ENCODE results near the gene MSMO1.
A peak's percentile ranks its signal among the peaks of the same experiment; 100 is the strongest.
"Not testable (repeated sequence)": the region's sequence is repeated elsewhere in the genome, so short reads cannot be mapped to it uniquely, and the experiment has no call there.

MSMO1 gene

GRCh38 chr4:165331359-165331758 lies 3.9 kb downstream of the MSMO1 start:
- H3K4me1 ChIP-seq (ENCODE audit: insufficient read depth, low read length): peaks cover 11% of the 10 kb centered on the region; the same call in 1 of the 2 replicates
- no peaks in the 10 kb centered on the region for H3K9me3 ChIP-seq (ENCODE audit: control insufficient read depth, insufficient read depth, low read length)
- 0 out of 2 replicates have a peak, but pooled peaks cover 5% of the 10 kb centered on the region for H3K36me3 ChIP-seq (ENCODE audit: insufficient read depth, low read length)
- H3K9ac ChIP-seq (ENCODE audit: low read depth, low read length): peak overlapping the region; percentile 22; the same call in 1 of the 2 replicates

- Histone ChIP-seq H3K9ac (ENCODE audit: low read depth, low read length) (peak overlapping the region; percentile 22; the same call in 1 of the 2 replicates), H3K4me1 (ENCODE audit: insufficient read depth, low read length) (peaks cover 11% of the 10 kb centered on the region; the same call in 1 of the 2 replicates), H3K36me3 (ENCODE audit: insufficient read depth, low read length) (0 out of 2 replicates have a peak, but pooled peaks cover 5% of the 10 kb centered on the region), H3K9me3 (ENCODE audit: control insufficient read depth, insufficient read depth, low read length) (no peaks in the 10 kb centered on the region)
Observed at GRCh38 chr4:165331823-165332222, 4.4 kb downstream of the MSMO1 start.

- H3K36me3 ChIP-seq (ENCODE audit: insufficient read depth, low read length): peaks cover 7% of the 10 kb centered on the region; the same call in 1 of the 2 replicates
Observed at GRCh38 chr4:165332502-165332901, 5.0 kb downstream of the MSMO1 start.

GRCh38 chr4:165335163-165335703 lies 7.8 kb downstream of the MSMO1 start:
- Histone ChIP-seq H3K4me1 (ENCODE audit: insufficient read depth, low read length) (peaks cover 7% of the 10 kb centered on the region; the same call in 1 of the 2 replicates), H3K9me3 (ENCODE audit: control insufficient read depth, insufficient read depth, low read length) (no peaks in the 10 kb centered on the region), H3K9ac (ENCODE audit: low read depth, low read length) (no peak overlapping the region), H3K36me3 (ENCODE audit: insufficient read depth, low read length) (peaks cover 15% of the 10 kb centered on the region)

More at GRCh38 chr4:165332502-165332901, 5.0 kb downstream of the MSMO1 start:
- no peaks in the 10 kb centered on the region for H3K9me3 ChIP-seq (ENCODE audit: control insufficient read depth, insufficient read depth, low read length)
- no peak overlapping the region; the same call in 1 of the 2 replicates for H3K9ac ChIP-seq (ENCODE audit: low read depth, low read length)
- H3K4me1 ChIP-seq (ENCODE audit: insufficient read depth, low read length): peaks cover 11% of the 10 kb centered on the region; the same call in 1 of the 2 replicates

GRCh38 chr4:165336743-165337142 lies 9.3 kb downstream of the MSMO1 start:
- Histone ChIP-seq H3K9me3 (ENCODE audit: control insufficient read depth, insufficient read depth, low read length) (no peaks in the 10 kb centered on the region), H3K4me1 (ENCODE audit: insufficient read depth, low read length) (no peaks in the 10 kb centered on the region), H3K36me3 (ENCODE audit: insufficient read depth, low read length) (peaks cover 15% of the 10 kb centered on the region), H3K9ac (ENCODE audit: low read depth, low read length) (no peak overlapping the region)

- H3K9ac ChIP-seq (ENCODE audit: low read depth, low read length); H3K4me1 ChIP-seq (ENCODE audit: insufficient read depth, low read length); H3K36me3 ChIP-seq (ENCODE audit: insufficient read depth, low read length); H3K9me3 ChIP-seq (ENCODE audit: control insufficient read depth, insufficient read depth, low read length): not testable (repeated sequence)
Observed at GRCh38 chr4:165342340-165342739, 14.9 kb downstream of the MSMO1 start.

GRCh38 chr4:165343353-165344191 lies 16.1 kb downstream of the MSMO1 start:
- no peaks in the 10 kb centered on the region for H3K4me1 ChIP-seq (ENCODE audit: insufficient read depth, low read length)
- H3K9me3 ChIP-seq (ENCODE audit: control insufficient read depth, insufficient read depth, low read length): no peaks in the 10 kb centered on the region
- peaks cover 8% of the 10 kb centered on the region; the same call in 1 of the 2 replicates for H3K36me3 ChIP-seq (ENCODE audit: insufficient read depth, low read length)
- no peak overlapping the region for H3K9ac ChIP-seq (ENCODE audit: low read depth, low read length)

- H3K4me1 ChIP-seq (ENCODE audit: insufficient read depth, low read length): no peaks in the 10 kb centered on the region
- no peaks in the 10 kb centered on the region for H3K36me3 ChIP-seq (ENCODE audit: insufficient read depth, low read length)
- no peaks in the 10 kb centered on the region for H3K9me3 ChIP-seq (ENCODE audit: control insufficient read depth, insufficient read depth, low read length)
- H3K9ac ChIP-seq (ENCODE audit: low read depth, low read length): no peak overlapping the region
Observed at GRCh38 chr4:165345666-165346417, 18.4 kb downstream of the MSMO1 start.

- no peaks in the 10 kb centered on the region for H3K4me1 ChIP-seq (ENCODE audit: insufficient read depth, low read length)
- H3K36me3 ChIP-seq (ENCODE audit: insufficient read depth, low read length): no peaks in the 10 kb centered on the region
- H3K9ac ChIP-seq (ENCODE audit: low read depth, low read length): no peak overlapping the region
- no peaks in the 10 kb centered on the region for H3K9me3 ChIP-seq (ENCODE audit: control insufficient read depth, insufficient read depth, low read length)
Observed at GRCh38 chr4:165347647-165348569, 20.4 kb downstream of the MSMO1 start.

GRCh38 chr4:165351359-165352130 lies 24.1 kb downstream of the MSMO1 start:
- Histone ChIP-seq H3K9ac (ENCODE audit: low read depth, low read length) (no peak overlapping the region), H3K36me3 (ENCODE audit: insufficient read depth, low read length) (no peaks in the 10 kb centered on the region), H3K9me3 (ENCODE audit: control insufficient read depth, insufficient read depth, low read length) (no peaks in the 10 kb centered on the region), H3K4me1 (ENCODE audit: insufficient read depth, low read length) (no peaks in the 10 kb centered on the region)

GRCh38 chr4:165355900-165356300 lies 28.4 kb downstream of the MSMO1 start:
- Histone ChIP-seq H3K9ac (ENCODE audit: low read depth, low read length) (no peak overlapping the region), H3K9me3 (ENCODE audit: control insufficient read depth, insufficient read depth, low read length) (no peaks in the 10 kb centered on the region), H3K36me3 (ENCODE audit: insufficient read depth, low read length) (no peaks in the 10 kb centered on the region), H3K4me1 (ENCODE audit: insufficient read depth, low read length) (no peaks in the 10 kb centered on the region)

GRCh38 chr4:165359506-165359905 lies 32.0 kb downstream of the MSMO1 start:
- no peaks in the 10 kb centered on the region for H3K9me3 ChIP-seq (ENCODE audit: control insufficient read depth, insufficient read depth, low read length)
- H3K4me1 ChIP-seq (ENCODE audit: insufficient read depth, low read length): peaks cover 1% of the 10 kb centered on the region; the same call in 1 of the 2 replicates
- H3K9ac ChIP-seq (ENCODE audit: low read depth, low read length): no peak overlapping the region
- no peaks in the 10 kb centered on the region for H3K36me3 ChIP-seq (ENCODE audit: insufficient read depth, low read length)

- H3K36me3 ChIP-seq (ENCODE audit: insufficient read depth, low read length): no peaks in the 10 kb centered on the region
- H3K9me3 ChIP-seq (ENCODE audit: control insufficient read depth, insufficient read depth, low read length): no peaks in the 10 kb centered on the region
- peaks cover 8% of the 10 kb centered on the region for H3K4me1 ChIP-seq (ENCODE audit: insufficient read depth, low read length)
- no peak overlapping the region for H3K9ac ChIP-seq (ENCODE audit: low read depth, low read length)
Observed at GRCh38 chr4:165360041-165360695, 32.7 kb downstream of the MSMO1 start.
